GM12878 (cell line): ENCODE results near the gene TESK1. TPM values are rescaled to one million over a fixed set of nuclear protein-coding genes. Genes with fewer than 3 reads are reported as not detected.

Source experiments
- ATAC-seq: fragments of 200-7000 bp; cut with Tn5 transposase; 3 replicates; pipeline ENCODE4 v1.9.1; 2020; ENCODE audit warnings: mild to moderate bottlenecking, moderate library complexity
- BruUV-seq: library from RNA; stranded (reverse); fragments of 400-500 nt; replicated peaks from 2 replicates; lab custom pipeline; 2021; lab: Mats Ljungman, UMichigan
- CTCF ChIA-PET: fragments of 300-600 bp; sonication (Branson Sonifier 250); formaldehyde crosslinking; extraction: SDS; loops from one replicate; lab custom pipeline; 2021; ENCODE audit warnings: inconsistent platforms; lab: Yijun Ruan, JAX
- POLR2A ChIA-PET: fragments of 350-600 bp; formaldehyde crosslinking; extraction: SDS; loops from one replicate; lab custom pipeline; 2021; ENCODE audit warnings: inconsistent platforms; lab: Charles Lee
- RAD21 ChIA-PET: fragments of 300-600 bp; sonication (Branson Sonifier 250); formaldehyde crosslinking; loops from one replicate; lab custom pipeline; 2023; ENCODE audit warnings: antibody characterized with exemption; ENCODE audit not compliant: unreplicated experiment; lab: Charles Lee
- SMC1A ChIA-PET: fragments of 300-600 bp; sonication (Branson Sonifier 250); formaldehyde crosslinking; loops from one replicate; lab custom pipeline; 2023; ENCODE audit not compliant: unreplicated experiment, uncharacterized antibody; lab: Charles Lee
- DNase-seq: peaks from one replicate; pipeline ENCODE4 v3.0.0-alpha.2; 2011; ENCODE audit warnings: low read depth, low spot score
- FAIRE-seq: peaks from 3 replicates; lab custom pipeline; 2011; peaks lifted over from hg19 to GRCh38; lab: Jason Lieb, UNC
- H2AFZ ChIP-seq: 2 replicates; pipeline ENCODE4 v1.6.0; 2011; ENCODE audit warnings: low read depth, low read length, control low read depth; ENCODE audit not compliant: control insufficient read depth
- H3K27ac ChIP-seq: 2 replicates; pipeline ENCODE4 v1.5.1; 2011; ENCODE audit warnings: control low read depth; ENCODE audit not compliant: control insufficient read depth, insufficient read depth
- H3K27me3 ChIP-seq, 2 experiments: replicated peaks in 1 of 2; 2 replicates each; pipeline versions ENCODE4 v1.6.0 to v1.6.1; 2011; ENCODE audit warnings: low read length in 1 of 2; ENCODE audit not compliant: control insufficient read depth in 2 of 2, insufficient read depth in 2 of 2
- H3K36me3 ChIP-seq, 2 experiments: 2 replicates each; pipeline ENCODE4 v1.5.1; 2011; ENCODE audit warnings: low read length in 1 of 2; ENCODE audit not compliant: control insufficient read depth in 2 of 2, insufficient read depth in 2 of 2
- H3K4me1 ChIP-seq: 2 replicates; pipeline ENCODE4 v1.6.1; 2011; ENCODE audit warnings: mild to moderate bottlenecking, low read length, moderate library complexity, mixed read lengths; ENCODE audit not compliant: control insufficient read depth, insufficient read depth
- H3K4me2 ChIP-seq: 2 replicates; pipeline ENCODE4 v1.6.0; 2011; ENCODE audit warnings: control low read depth; ENCODE audit not compliant: control insufficient read depth, insufficient read depth
- H3K4me3 ChIP-seq: fragments of 200-600 bp; sonication (generic); 2 replicates; pipeline ENCODE4 v1.5.1; 2016
- H3K79me2 ChIP-seq: 2 replicates; pipeline ENCODE4 v1.6.0; 2011; ENCODE audit warnings: low read length; ENCODE audit not compliant: control insufficient read depth, insufficient read depth
- H3K9ac ChIP-seq: 2 replicates; pipeline ENCODE4 v1.8.0; 2011; ENCODE audit warnings: low read length, control low read depth, mixed read lengths; ENCODE audit not compliant: control insufficient read depth, insufficient read depth
- H3K9me3 ChIP-seq: replicated peaks from 3 replicates; pipeline ENCODE4 v1.5.1; 2011; ENCODE audit warnings: mild to moderate bottlenecking, low read length; ENCODE audit not compliant: control insufficient read depth, insufficient read depth
- H4K20me1 ChIP-seq: 2 replicates; pipeline ENCODE4 v1.6.0; 2011; ENCODE audit not compliant: control insufficient read depth, insufficient read depth
- CEBPB ChIP-seq, 2 experiments: fragments of 150-350 bp in 1 of 2; IDR thresholded peaks; 2 replicates each; pipeline ENCODE4 v1.6.1; 2012 to 2014; ENCODE audit warnings: low read depth in 2 of 2, low read length in 2 of 2, borderline replicate concordance in 1 of 2, inconsistent platforms in 1 of 2
- KAT2A ChIP-seq: conservative IDR thresholded peaks from 2 replicates; pipeline ENCODE4 v1.6.1; 2011; ENCODE audit warnings: low read depth, low read length; ENCODE audit not compliant: control insufficient read depth
- MXI1 ChIP-seq: fragments of 150-350 bp; IDR thresholded peaks from 2 replicates; pipeline ENCODE4 v1.6.1; 2011; ENCODE audit warnings: low read depth, mild to moderate bottlenecking, inconsistent platforms, low read length, improper control_type of control experiment
- RAD21 ChIP-seq: IDR thresholded peaks from 2 replicates; pipeline ENCODE4 v1.6.1; 2011; ENCODE audit warnings: mild to moderate bottlenecking, low read depth, low read length, moderate library complexity; ENCODE audit not compliant: insufficient read depth
- SIN3A ChIP-seq: IDR thresholded peaks from 2 replicates; pipeline ENCODE4 v1.6.1; 2012; ENCODE audit warnings: low read depth, low read length, improper control_type of control experiment
- SMARCA5 ChIP-seq: fragments of 450-650 bp; IDR thresholded peaks from 2 replicates; pipeline ENCODE4 v1.6.1; 2017; ENCODE audit warnings: mild to moderate bottlenecking
- TAF1 ChIP-seq: IDR thresholded peaks from 2 replicates; pipeline ENCODE4 v1.6.1; 2011; ENCODE audit warnings: mild to moderate bottlenecking, low read depth, low read length, borderline replicate concordance
- USF2 ChIP-seq: IDR thresholded peaks from 2 replicates; pipeline ENCODE4 v1.6.1; 2011; ENCODE audit warnings: low read depth, low read length, improper control_type of control experiment, borderline replicate concordance
- WGBS: methylation state at CpG from one replicate; pipeline ENCODE4 v1.1.6; 2016; ENCODE audit warnings: low lambda C conversion rate; ENCODE audit not compliant: insufficient replicate concordance, insufficient coverage; ENCODE audit errors: missing lambda C conversion rate; 5-methylcytosine and 5-hydroxymethylcytosine counted together
- in situ Hi-C: fragments of 300-500 bp; cut with MboI; formaldehyde crosslinking; loops from 9 replicates; pipeline ENCODE4 v1.14.3; 2018; ENCODE audit warnings: mixed read lengths
- intact Hi-C: fragments of 100-400 bp; cut with micrococcal nuclease; formaldehyde crosslinking; loops from one replicate; pipeline ENCODE4 v1.14.2; 2022; ENCODE audit not compliant: unreplicated experiment
- polyA plus RNA-seq, 11 experiments: library from polyadenylated mRNA; depleted of rRNA in 4 of 11; unstranded in 6 of 11; stranded (reverse) in 5 of 11; fragments of >200 nt; fragmentation: Nextera tagmentation in 4 of 11; fragmentation: Illumina TruSeq in 1 of 11; extraction: Ambion mirVana in 4 of 11; extraction: Trizol in 1 of 11; gene quantifications; 1 replicate in 1 of 11; 2 replicates in 10 of 11; pipeline versions ENCODE4 v1.2.1 to v1.2.3, GENCODE V29; 2011 to 2016; ENCODE audit warnings: inconsistent platforms in 2 of 11, missing spikeins in 2 of 11, low read depth in 1 of 11
- total RNA-seq, 4 experiments: library from RNA; depleted of rRNA in 3 of 4; stranded (reverse); fragments of >200 nt in 3 of 4; fragmentation: Illumina TruSeq in 1 of 4; extraction: Trizol in 1 of 4; gene quantifications; 2 replicates each; pipeline versions ENCODE4 v1.2.1 to v1.2.3, GENCODE V29; 2013 to 2021
- TF ChIP-seq, protein P1 (sequence below): IDR thresholded peaks from 2 replicates; pipeline ENCODE4 v1.6.1; 2012; ENCODE audit warnings: low read depth, low read length, improper control_type of control experiment

The TESK1 gene
- total and polyA plus RNA-seq, 10 of the 15 experiments (the other 5 are each of a cell fraction or from before 2014, with no cell fraction given), result 0.16 to 19.5 (median 7.9) TPM; not detected in 1

GRCh38 chr9:35574578-35575122, 30.4 kb upstream of the TESK1 start:
- peaks cover 14% of the 10 kb centered on the region for H3K4me1 ChIP-seq
- POLR2A ChIA-PET, result no interaction called here
- H2AFZ ChIP-seq, result no peak overlapping the region
- TF ChIP-seq USF2 (no peak), KAT2A (no peak), MXI1 (no peak), SIN3A (no peak), RAD21 (no peak), CEBPB (IDR thresholded peaks at IDR 0.05; ENCODE audit: borderline replicate concordance in 1 of 2, low read depth in 2 of 2, low read length in 2 of 2) (no peak), TAF1 (no peak), SMARCA5 (no peak)
- TF ChIP-seq, protein P1, sequence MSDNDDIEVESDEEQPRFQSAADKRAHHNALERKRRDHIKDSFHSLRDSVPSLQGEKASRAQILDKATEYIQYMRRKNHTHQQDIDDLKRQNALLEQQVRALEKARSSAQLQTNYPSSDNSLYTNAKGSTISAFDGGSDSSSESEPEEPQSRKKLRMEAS, result no peak
- no peak overlapping the region for H3K9ac ChIP-seq
- peaks cover 6% of the 10 kb centered on the region; the same call in 2 of the 3 replicates for H3K9me3 ChIP-seq
- intact Hi-C loops, result no loop called here
- SMC1A ChIA-PET, result no interaction called here
- H3K4me2 ChIP-seq, result no peak overlapping the region
- no peak for ATAC-seq
- H3K27ac ChIP-seq, result no peak overlapping the region
- RAD21 ChIA-PET, result no interaction called here
- no peaks in the 10 kb centered on the region for H3K79me2 ChIP-seq
- H3K4me3 ChIP-seq, result no peak overlapping the region
- no peaks in the 10 kb centered on the region for H3K27me3 ChIP-seq
- in situ Hi-C loops, result no loop called here
- no peaks in the 10 kb centered on the region for H3K36me3 ChIP-seq
- CTCF ChIA-PET, result no interaction called here
- FAIRE-seq, result no peak
- DNase-seq, result no peak
- no TSS peak for BruUV-seq
- no peaks in the 10 kb centered on the region for H4K20me1 ChIP-seq
- 64% methylated on average over 2 of the region's 2 CpGs for WGBS
